ENCODE results near the gene DNASE1L2.

DNASE1L2 gene

DNA sequence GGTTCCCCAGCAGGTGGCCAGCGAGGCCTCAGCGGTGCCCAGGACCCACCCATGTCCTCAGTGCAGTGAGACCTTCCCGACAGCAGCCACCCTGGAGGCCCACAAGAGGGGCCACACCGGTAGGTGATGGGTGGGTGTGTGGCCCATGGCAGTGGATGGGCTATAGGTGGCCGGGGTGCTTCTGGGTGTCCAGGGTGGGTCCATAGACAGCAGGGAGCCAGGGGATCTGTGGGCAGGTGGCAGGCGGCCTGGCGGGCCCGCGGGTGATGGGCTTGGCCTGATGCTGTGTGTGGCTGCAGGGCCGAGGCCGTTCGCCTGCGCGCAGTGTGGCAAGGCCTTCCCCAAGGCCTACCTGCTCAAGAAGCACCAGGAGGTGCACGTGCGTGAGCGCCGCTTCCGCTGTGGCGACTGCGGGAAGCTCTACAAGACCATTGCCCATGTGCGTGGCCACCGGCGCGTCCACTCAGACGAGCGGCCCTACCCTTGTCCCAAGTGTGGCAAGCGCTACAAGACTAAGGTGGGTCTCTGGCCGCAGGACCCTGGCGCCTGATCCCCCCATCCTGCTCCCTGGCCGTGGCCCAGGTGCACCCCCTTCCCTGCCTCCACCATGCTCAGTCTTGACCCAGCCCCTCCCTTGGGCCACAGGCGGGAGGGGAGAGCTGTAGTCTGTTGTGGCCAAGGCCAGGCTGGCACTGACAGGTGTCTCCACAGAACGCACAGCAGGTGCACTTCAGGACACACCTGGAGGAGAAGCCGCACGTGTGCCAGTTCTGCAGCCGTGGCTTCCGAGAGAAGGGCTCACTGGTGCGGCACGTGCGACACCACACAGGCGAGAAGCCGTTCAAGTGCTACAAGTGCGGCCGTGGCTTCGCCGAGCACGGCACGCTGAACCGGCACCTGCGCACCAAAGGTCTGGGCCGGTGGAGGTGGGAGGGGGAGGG, 2.1 kb upstream of the DNASE1L2 start (continued):
- TF ChIP-seq, protein P1, sequence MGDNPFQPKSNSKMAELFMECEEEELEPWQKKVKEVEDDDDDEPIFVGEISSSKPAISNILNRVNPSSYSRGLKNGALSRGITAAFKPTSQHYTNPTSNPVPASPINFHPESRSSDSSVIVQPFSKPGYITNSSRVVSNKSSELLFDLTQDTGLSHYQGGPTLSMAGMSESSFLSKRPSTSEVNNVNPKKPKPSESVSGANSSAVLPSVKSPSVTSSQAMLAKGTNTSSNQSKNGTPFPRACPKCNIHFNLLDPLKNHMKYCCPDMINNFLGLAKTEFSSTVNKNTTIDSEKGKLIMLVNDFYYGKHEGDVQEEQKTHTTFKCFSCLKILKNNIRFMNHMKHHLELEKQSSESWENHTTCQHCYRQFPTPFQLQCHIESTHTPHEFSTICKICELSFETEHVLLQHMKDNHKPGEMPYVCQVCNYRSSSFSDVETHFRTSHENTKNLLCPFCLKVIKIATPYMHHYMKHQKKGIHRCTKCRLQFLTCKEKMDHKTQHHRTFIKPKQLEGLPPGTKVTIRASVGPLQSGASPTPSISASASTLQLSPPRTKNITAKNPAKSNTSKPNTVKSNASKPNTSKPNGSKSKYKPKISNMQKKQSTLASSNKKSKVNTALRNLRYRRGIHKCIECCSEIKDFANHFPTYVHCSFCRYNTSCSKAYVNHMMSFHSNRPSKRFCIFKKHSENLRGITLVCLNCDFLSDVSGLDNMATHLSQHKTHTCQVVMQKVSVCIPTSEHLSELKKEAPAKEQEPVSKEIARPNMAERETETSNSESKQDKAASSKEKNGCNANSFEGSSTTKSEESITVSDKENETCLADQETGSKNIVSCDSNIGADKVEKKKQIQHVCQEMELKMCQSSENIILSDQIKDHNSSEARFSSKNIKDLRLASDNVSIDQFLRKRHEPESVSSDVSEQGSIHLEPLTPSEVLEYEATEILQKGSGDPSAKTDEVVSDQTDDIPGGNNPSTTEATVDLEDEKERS (tag by site-specific recombination; IDR thresholded peaks at IDR 0.05): no peak
- TF ChIP-seq MYNN (tag by site-specific recombination; IDR thresholded peaks at IDR 0.05; ENCODE audit: borderline replicate concordance): no peak
- no peak for TF ChIP-seq ZNF37A (tag by site-specific recombination; IDR thresholded peaks at IDR 0.05)
- no peak for TF ChIP-seq KLF9 (tag by site-specific recombination; IDR thresholded peaks at IDR 0.05; ENCODE audit: low read depth)
- no peak for TF ChIP-seq KLF1 (tag by site-specific recombination; IDR thresholded peaks at IDR 0.05)
- TF ChIP-seq ZNF184 (tag by site-specific recombination; IDR thresholded peaks at IDR 0.05): no peak
- TF ChIP-seq, protein P2, sequence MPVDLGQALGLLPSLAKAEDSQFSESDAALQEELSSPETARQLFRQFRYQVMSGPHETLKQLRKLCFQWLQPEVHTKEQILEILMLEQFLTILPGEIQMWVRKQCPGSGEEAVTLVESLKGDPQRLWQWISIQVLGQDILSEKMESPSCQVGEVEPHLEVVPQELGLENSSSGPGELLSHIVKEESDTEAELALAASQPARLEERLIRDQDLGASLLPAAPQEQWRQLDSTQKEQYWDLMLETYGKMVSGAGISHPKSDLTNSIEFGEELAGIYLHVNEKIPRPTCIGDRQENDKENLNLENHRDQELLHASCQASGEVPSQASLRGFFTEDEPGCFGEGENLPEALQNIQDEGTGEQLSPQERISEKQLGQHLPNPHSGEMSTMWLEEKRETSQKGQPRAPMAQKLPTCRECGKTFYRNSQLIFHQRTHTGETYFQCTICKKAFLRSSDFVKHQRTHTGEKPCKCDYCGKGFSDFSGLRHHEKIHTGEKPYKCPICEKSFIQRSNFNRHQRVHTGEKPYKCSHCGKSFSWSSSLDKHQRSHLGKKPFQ (tag by site-specific recombination; IDR thresholded peaks at IDR 0.05): no peak
- peak; percentile 47; the same call in 1 of the 2 replicates for TF ChIP-seq ZFP69B (tag by site-specific recombination; IDR thresholded peaks at IDR 0.05)
- no peak for TF ChIP-seq ZNF677 (tag by site-specific recombination; IDR thresholded peaks at IDR 0.05)
- TF ChIP-seq, protein P3, sequence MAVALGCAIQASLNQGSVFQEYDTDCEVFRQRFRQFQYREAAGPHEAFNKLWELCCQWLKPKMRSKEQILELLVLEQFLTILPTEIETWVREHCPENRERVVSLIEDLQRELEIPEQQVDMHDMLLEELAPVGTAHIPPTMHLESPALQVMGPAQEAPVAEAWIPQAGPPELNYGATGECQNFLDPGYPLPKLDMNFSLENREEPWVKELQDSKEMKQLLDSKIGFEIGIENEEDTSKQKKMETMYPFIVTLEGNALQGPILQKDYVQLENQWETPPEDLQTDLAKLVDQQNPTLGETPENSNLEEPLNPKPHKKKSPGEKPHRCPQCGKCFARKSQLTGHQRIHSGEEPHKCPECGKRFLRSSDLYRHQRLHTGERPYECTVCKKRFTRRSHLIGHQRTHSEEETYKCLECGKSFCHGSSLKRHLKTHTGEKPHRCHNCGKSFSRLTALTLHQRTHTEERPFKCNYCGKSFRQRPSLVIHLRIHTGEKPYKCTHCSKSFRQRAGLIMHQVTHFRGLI (tag by site-specific recombination; IDR thresholded peaks at IDR 0.05): no peak
- TF ChIP-seq, protein P4, sequence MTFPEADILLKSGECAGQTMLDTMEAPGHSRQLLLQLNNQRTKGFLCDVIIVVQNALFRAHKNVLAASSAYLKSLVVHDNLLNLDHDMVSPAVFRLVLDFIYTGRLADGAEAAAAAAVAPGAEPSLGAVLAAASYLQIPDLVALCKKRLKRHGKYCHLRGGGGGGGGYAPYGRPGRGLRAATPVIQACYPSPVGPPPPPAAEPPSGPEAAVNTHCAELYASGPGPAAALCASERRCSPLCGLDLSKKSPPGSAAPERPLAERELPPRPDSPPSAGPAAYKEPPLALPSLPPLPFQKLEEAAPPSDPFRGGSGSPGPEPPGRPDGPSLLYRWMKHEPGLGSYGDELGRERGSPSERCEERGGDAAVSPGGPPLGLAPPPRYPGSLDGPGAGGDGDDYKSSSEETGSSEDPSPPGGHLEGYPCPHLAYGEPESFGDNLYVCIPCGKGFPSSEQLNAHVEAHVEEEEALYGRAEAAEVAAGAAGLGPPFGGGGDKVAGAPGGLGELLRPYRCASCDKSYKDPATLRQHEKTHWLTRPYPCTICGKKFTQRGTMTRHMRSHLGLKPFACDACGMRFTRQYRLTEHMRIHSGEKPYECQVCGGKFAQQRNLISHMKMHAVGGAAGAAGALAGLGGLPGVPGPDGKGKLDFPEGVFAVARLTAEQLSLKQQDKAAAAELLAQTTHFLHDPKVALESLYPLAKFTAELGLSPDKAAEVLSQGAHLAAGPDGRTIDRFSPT (tag by site-specific recombination; IDR thresholded peaks at IDR 0.05): peak; percentile 65
- no peak for TF ChIP-seq YY2 (tag by site-specific recombination; IDR thresholded peaks at IDR 0.05)
- no peak for TF ChIP-seq RBAK (tag by site-specific recombination; IDR thresholded peaks at IDR 0.05)
- no peak for TF ChIP-seq ZNF423 (tag by site-specific recombination; IDR thresholded peaks at IDR 0.05)

DNA sequence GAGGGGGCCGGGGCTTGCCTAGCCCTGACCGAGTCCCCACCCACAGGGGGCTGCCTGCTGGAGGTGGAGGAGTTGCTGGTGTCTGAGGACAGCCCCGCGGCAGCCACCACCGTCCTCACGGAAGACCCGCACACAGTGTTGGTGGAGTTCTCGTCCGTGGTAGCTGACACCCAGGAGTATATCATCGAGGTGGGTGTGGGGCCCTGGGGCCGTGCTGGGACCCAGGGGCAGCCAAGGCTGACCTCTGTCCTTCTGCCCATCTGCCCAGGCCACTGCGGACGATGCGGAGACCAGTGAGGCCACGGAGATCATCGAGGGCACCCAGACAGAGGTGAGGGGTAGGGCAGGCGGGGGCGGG, 1.5 kb upstream of the DNASE1L2 start:
- ChIA-PET POLR2A (interaction anchor here (0.6 to 0.8 kb wide), 2 partner anchors 20 to 80 kb away, joined by 3 to 4 read pairs; partner anchors contain the start of genes PGP and TRAF7), CTCF (no interaction called here)
- Histone ChIP-seq H3K27ac (ENCODE audit: extremely low read depth, low read depth, low read length) (no peak overlapping the region), H3K4me1 (ENCODE audit: control insufficient read depth, insufficient read depth, low read length) (peaks cover 4% of the 10 kb centered on the region; the same call in 1 of the 2 replicates), H3K4me3 (ENCODE audit: low read depth, low read length) (no peak overlapping the region), H3K9me3 (ENCODE audit: control insufficient read depth, insufficient read depth, low read depth, low read length) (no peaks in the 10 kb centered on the region), H3K36me3 (ENCODE audit: control insufficient read depth in 2 of 2, insufficient read depth in 1 of 2, low read length in 2 of 2) (peaks cover 0 to 71% of the 10 kb centered on the region in 2 experiments; a peak in 1 of 3 replicates)
- TF ChIP-seq, protein P4 (tag by site-specific recombination; IDR thresholded peaks at IDR 0.05): no peak
- TF ChIP-seq ZNF677 (tag by site-specific recombination; IDR thresholded peaks at IDR 0.05): no peak
- TF ChIP-seq SP3 (tag by site-specific recombination; IDR thresholded peaks at IDR 0.05): no peak
- TF ChIP-seq, protein P5, sequence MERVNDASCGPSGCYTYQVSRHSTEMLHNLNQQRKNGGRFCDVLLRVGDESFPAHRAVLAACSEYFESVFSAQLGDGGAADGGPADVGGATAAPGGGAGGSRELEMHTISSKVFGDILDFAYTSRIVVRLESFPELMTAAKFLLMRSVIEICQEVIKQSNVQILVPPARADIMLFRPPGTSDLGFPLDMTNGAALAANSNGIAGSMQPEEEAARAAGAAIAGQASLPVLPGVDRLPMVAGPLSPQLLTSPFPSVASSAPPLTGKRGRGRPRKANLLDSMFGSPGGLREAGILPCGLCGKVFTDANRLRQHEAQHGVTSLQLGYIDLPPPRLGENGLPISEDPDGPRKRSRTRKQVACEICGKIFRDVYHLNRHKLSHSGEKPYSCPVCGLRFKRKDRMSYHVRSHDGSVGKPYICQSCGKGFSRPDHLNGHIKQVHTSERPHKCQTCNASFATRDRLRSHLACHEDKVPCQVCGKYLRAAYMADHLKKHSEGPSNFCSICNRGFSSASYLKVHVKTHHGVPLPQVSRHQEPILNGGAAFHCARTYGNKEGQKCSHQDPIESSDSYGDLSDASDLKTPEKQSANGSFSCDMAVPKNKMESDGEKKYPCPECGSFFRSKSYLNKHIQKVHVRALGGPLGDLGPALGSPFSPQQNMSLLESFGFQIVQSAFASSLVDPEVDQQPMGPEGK (tag by site-specific recombination; IDR thresholded peaks at IDR 0.05): peak; percentile 43
- no peak for TF ChIP-seq MYNN (tag by site-specific recombination; IDR thresholded peaks at IDR 0.05; ENCODE audit: borderline replicate concordance)
- TF ChIP-seq ZNF621 (tag by site-specific recombination; IDR thresholded peaks at IDR 0.05): no peak

Measured in HEK293 (cell line).